HG03064 (cell line): Measurements from ENCODE around the gene TBX18.

Experiments used
- ATAC-seq: cut with Tn5 transposase; IDR thresholded peaks from one replicate; pipeline ENCODE4 v1.9.1; 2021; ENCODE audit warnings: low read depth; ENCODE audit not compliant: unreplicated experiment

Gene TBX18

GRCh38 chr6:84752118-84752850, 12.1 kb downstream of the TBX18 start:
- ATAC-seq = no peak

GRCh38 chr6:84749181-84749580, 15.2 kb downstream of the TBX18 start:
- no peak for ATAC-seq

- no peak for ATAC-seq
Measured at GRCh38 chr6:84748376-84748775, 16.0 kb downstream of the TBX18 start.

- no peak for ATAC-seq
Measured at GRCh38 chr6:84743616-84744015, 20.8 kb downstream of the TBX18 start.

GRCh38 chr6:84740385-84740784, 24.0 kb downstream of the TBX18 start:
- ATAC-seq = no peak

- no peak for ATAC-seq
Measured at GRCh38 chr6:84739866-84740208, 24.6 kb downstream of the TBX18 start.

GRCh38 chr6:84738996-84739865, 25.2 kb downstream of the TBX18 start:
- no peak for ATAC-seq

- ATAC-seq = no peak
Measured at GRCh38 chr6:84733889-84734288, 30.5 kb downstream of the TBX18 start.

GRCh38 chr6:84731901-84732300, 32.5 kb downstream of the TBX18 start:
- ATAC-seq = no peak

GRCh38 chr6:84731401-84731800, 33.0 kb downstream of the TBX18 start:
- no peak for ATAC-seq

- ATAC-seq = no peak
Measured at GRCh38 chr6:84728602-84729001, 35.8 kb downstream of the TBX18 start.

- ATAC-seq = no peak
Measured at GRCh38 chr6:84719152-84719551, 45.2 kb downstream of the TBX18 start.

- no peak for ATAC-seq
Measured at GRCh38 chr6:84718038-84718955, 46.1 kb downstream of the TBX18 start.

GRCh38 chr6:84709121-84709520, 55.3 kb downstream of the TBX18 start:
- no peak for ATAC-seq

- ATAC-seq = no peak
Measured at GRCh38 chr6:84707171-84707570, 57.2 kb downstream of the TBX18 start.

GRCh38 chr6:84696166-84696565, 68.2 kb downstream of the TBX18 start:
- ATAC-seq = no peak

GRCh38 chr6:84691978-84692623, 72.3 kb downstream of the TBX18 start:
- ATAC-seq = no peak

GRCh38 chr6:84688141-84688873, 76.1 kb downstream of the TBX18 start:
- no peak for ATAC-seq

- no peak for ATAC-seq
Measured at GRCh38 chr6:84687431-84687830, 77.0 kb downstream of the TBX18 start.
